Measurements from ENCODE around the gene BMX. TPM values are rescaled to one million over a fixed set of nuclear protein-coding genes. Genes with fewer than 3 reads are reported as not detected.

BMX gene
- total RNA-seq, 1 experiment from 2014 or later: not detected

- H3K27ac ChIP-seq (ENCODE audit: insufficient read length, low read depth, low read length): no peak overlapping the region
- H3K36me3 Mint-ChIP-seq (ENCODE audit: insufficient read depth in 1 of 3, low read depth in 3 of 3): no peaks in the 10 kb centered on the region; a peak in 1 of 7 replicates
- H2BK15ac ChIP-seq (ENCODE audit: low read depth, low read length): no peak overlapping the region
- H3K23ac ChIP-seq (ENCODE audit: insufficient read length, low read depth, low read length): no peak overlapping the region
- no peaks in the 10 kb centered on the region for H3K9me3 Mint-ChIP-seq
- H3K23me2 ChIP-seq (ENCODE audit: insufficient read length, low read depth, low read length, poor library complexity, severe bottlenecking): peaks cover 3% of the 10 kb centered on the region
- H3K79me1 ChIP-seq (ENCODE audit: insufficient read depth, low read depth, low read length, poor library complexity, severe bottlenecking): no peaks in the 10 kb centered on the region
- no peaks in the 10 kb centered on the region for H4K20me1 ChIP-seq (ENCODE audit: control insufficient read depth, insufficient read depth, insufficient read length)
- no peak overlapping the region for H4K91ac ChIP-seq (ENCODE audit: insufficient read length, low read depth, low read length)
- H4K5ac ChIP-seq (ENCODE audit: insufficient read length, low read depth, low read length): no peak overlapping the region
- no peak overlapping the region for H3K27ac Mint-ChIP-seq
- no peak overlapping the region for H2BK20ac ChIP-seq (ENCODE audit: low read depth, low read length, poor library complexity, severe bottlenecking)
- no peak overlapping the region for H3K4me3 Mint-ChIP-seq
- H3K9ac ChIP-seq (ENCODE audit: extremely low read depth, insufficient read length, low read length): no peak overlapping the region
- H3K4me2 ChIP-seq (ENCODE audit: insufficient read depth, insufficient read length, low read length): no peak overlapping the region
- H2BK120ac ChIP-seq (ENCODE audit: low read depth, low read length, poor library complexity, severe bottlenecking): no peak overlapping the region
- H3K4ac ChIP-seq (ENCODE audit: low read depth, low read length): no peak overlapping the region
- H2AFZ ChIP-seq (ENCODE audit: low read length): no peak overlapping the region
- WGBS (ENCODE audit: extremely low coverage, insufficient read length, low lambda C conversion rate): no CpG with 5 or more reads among the region's 4 CpGs
- H2BK5ac ChIP-seq (ENCODE audit: insufficient read length, low read length): no peak overlapping the region
- DNase-seq: no peak
- no peak for TF ChIP-seq CTCF (conservative IDR thresholded peaks at IDR 0.05)
- H2AK5ac ChIP-seq (ENCODE audit: insufficient read length, low read length): no peak overlapping the region
- H3K27me3 ChIP-seq (ENCODE audit: insufficient read depth, low read length): no peaks in the 10 kb centered on the region
- no peak overlapping the region for H2BK12ac ChIP-seq (ENCODE audit: insufficient read length, low read depth, low read length)
- H3T11ph ChIP-seq (ENCODE audit: low read length): no peak overlapping the region
- H3K18ac ChIP-seq (ENCODE audit: insufficient read length, low read depth, low read length): no peak overlapping the region
- no peaks in the 10 kb centered on the region for H3K9me3 ChIP-seq (ENCODE audit: control insufficient read depth, low read depth, low read length)
- H3K4me1 Mint-ChIP-seq: peaks cover 16 to 17% of the 10 kb centered on the region in 2 experiments
- H3K56ac ChIP-seq (ENCODE audit: insufficient read length, low read depth, low read length): no peak overlapping the region
- no peaks in the 10 kb centered on the region for H3K79me2 ChIP-seq (ENCODE audit: insufficient read depth, low read length)
- H4K8ac ChIP-seq (replicated peaks; ENCODE audit: insufficient read length, low read depth, low read length): no peak overlapping the region
- H3K4me1 ChIP-seq (ENCODE audit: insufficient read depth, low read length): no peaks in the 10 kb centered on the region; the same call in 1 of the 2 replicates
- no peaks in the 10 kb centered on the region; the same call in 1 of the 2 replicates for H3K27me3 Mint-ChIP-seq (ENCODE audit: low read depth)
- no peak overlapping the region for H3K14ac ChIP-seq (ENCODE audit: insufficient read depth, low read length)
These were observed 3.8 kb upstream of the BMX start for GRCh38 chrX:15496824-15497223.

Data from H9 (cell line).